A549 (cell line): ENCODE results near the gene C2CD4C. TPM values are rescaled to one million over a fixed set of nuclear protein-coding genes. Genes with fewer than 3 reads are reported as not detected.
A peak's percentile ranks its signal among the peaks of the same experiment; 100 is the strongest.

ENCODE experiments used
- ATAC-seq, 2 experiments: fragments of 200-7000 bp in 1 of 2; fragments of >200 bp in 1 of 2; cut with Nextera tagmentation in 1 of 2; cut with Tn5 transposase in 1 of 2; 3 replicates each; pipeline versions ENCODE4 v1.8.0 to v1.9.1; 2018 to 2020; ENCODE audit warnings: mild to moderate bottlenecking in 1 of 2, moderate library complexity in 1 of 2
- CTCF ChIA-PET: fragments of 300-600 bp; sonication (Branson Sonifier 250); formaldehyde crosslinking; extraction: SDS; loops from one replicate; lab custom pipeline; 2021; ENCODE audit warnings: antibody characterized with exemption, inconsistent platforms; lab: Yijun Ruan, JAX
- POLR2A ChIA-PET: fragments of 350-600 bp; formaldehyde crosslinking; extraction: SDS; loops from one replicate; lab custom pipeline; 2021; ENCODE audit warnings: antibody characterized with exemption, inconsistent platforms; lab: Yijun Ruan, JAX
- DNase-seq, 2 experiments: peaks; one replicate each; pipeline versions ENCODE4 v3.0.0 to v3.0.0-alpha.2; 2011 to 2016; ENCODE audit warnings: low read depth in 1 of 2, low spot score in 1 of 2
- FAIRE-seq: peaks from 2 replicates; lab custom pipeline; 2011; peaks lifted over from hg19 to GRCh38; lab: Jason Lieb, UNC
- H3K27ac ChIP-seq, 2 experiments: fragments of >200 bp; sonication (Bioruptor Twin); formaldehyde crosslinking; 3 replicates each; pipeline ENCODE4 v1.5.1; 2016 to 2017
- H3K4me1 ChIP-seq: fragments of >200 bp; sonication (Bioruptor Twin); formaldehyde crosslinking; 3 replicates; pipeline ENCODE4 v1.6.1; 2016
- H3K4me2 ChIP-seq: fragments of >200 bp; sonication (Bioruptor Twin); formaldehyde crosslinking; 3 replicates; pipeline ENCODE4 v1.6.1; 2016
- H3K4me3 ChIP-seq: fragments of >200 bp; sonication (Bioruptor Twin); formaldehyde crosslinking; 3 replicates; pipeline ENCODE4 v1.5.1; 2016
- H3K9me3 ChIP-seq: fragments of >200 bp; sonication (Bioruptor Twin); formaldehyde crosslinking; 3 replicates; pipeline ENCODE4 v1.6.1; 2016
- ATOH8 ChIP-seq: fragments of 250-450 bp; sonication (Bioruptor Pico); IDR thresholded peaks from 2 replicates; pipeline ENCODE4 v1.5.0; 2020; ENCODE audit warnings: low read depth, mild to moderate bottlenecking, moderate library complexity
- BCL3 ChIP-seq: fragments of >200 bp; sonication (Bioruptor Twin); formaldehyde crosslinking; IDR thresholded peaks from 3 replicates; pipeline ENCODE4 v1.6.1; 2016
- BHLHE40 ChIP-seq: IDR thresholded peaks from 2 replicates; pipeline ENCODE4 v1.6.1; 2012; ENCODE audit warnings: low read depth, low read length, inconsistent platforms
- CBX8 ChIP-seq: fragments of 200-600 bp; sonication (generic); IDR thresholded peaks from 2 replicates; pipeline ENCODE4 v1.6.1; 2016
- CHD2 ChIP-seq: fragments of 150-350 bp; IDR thresholded peaks from 2 replicates; pipeline ENCODE4 v1.6.1; 2014; ENCODE audit warnings: low read length; ENCODE audit not compliant: partially characterized antibody
- E2F6 ChIP-seq: IDR thresholded peaks from 2 replicates; pipeline ENCODE4 v1.6.1; 2012; ENCODE audit warnings: low read depth, borderline replicate concordance
- EHF ChIP-seq: fragments of 250-450 bp; sonication (Bioruptor Pico); IDR thresholded peaks from 2 replicates; pipeline ENCODE4 v1.5.0; 2020; ENCODE audit warnings: mild to moderate bottlenecking
- EHMT2 ChIP-seq: fragments of 200-600 bp; sonication (generic); IDR thresholded peaks from 2 replicates; pipeline ENCODE4 v1.6.1; 2016; ENCODE audit warnings: antibody characterized with exemption, low read depth, mild to moderate bottlenecking, moderate library complexity
- ELK1 ChIP-seq: fragments of 150-350 bp; IDR thresholded peaks from 2 replicates; pipeline ENCODE4 v1.6.1; 2014; ENCODE audit warnings: low read depth, mild to moderate bottlenecking, low read length
- ESRRA ChIP-seq: fragments of 150-350 bp; IDR thresholded peaks from 2 replicates; pipeline ENCODE4 v1.6.1; 2014; ENCODE audit warnings: mild to moderate bottlenecking, low read length, borderline replicate concordance
- FOXS1 ChIP-seq: fragments of 250-450 bp; sonication (Bioruptor Pico); IDR thresholded peaks from 2 replicates; pipeline ENCODE4 v1.5.0; 2020; ENCODE audit warnings: mild to moderate bottlenecking, moderate library complexity
- HDAC2 ChIP-seq: fragments of 200-600 bp; sonication (generic); IDR thresholded peaks from 2 replicates; pipeline ENCODE4 v1.6.1; 2016
- HOXB5 ChIP-seq: fragments of 250-450 bp; sonication (Bioruptor Pico); IDR thresholded peaks from 2 replicates; pipeline ENCODE4 v1.5.0; 2020; ENCODE audit warnings: mild to moderate bottlenecking, moderate library complexity
- KDM1A ChIP-seq: fragments of 200-600 bp; sonication (generic); IDR thresholded peaks from 2 replicates; pipeline ENCODE4 v1.6.1; 2016; ENCODE audit warnings: low read depth, mild to moderate bottlenecking
- KDM5A ChIP-seq: fragments of 200-600 bp; sonication (generic); IDR thresholded peaks from 2 replicates; pipeline ENCODE4 v1.6.1; 2016; ENCODE audit warnings: antibody characterized with exemption, mild to moderate bottlenecking
- MAZ ChIP-seq: fragments of 150-350 bp; IDR thresholded peaks from 2 replicates; pipeline ENCODE4 v1.6.1; 2014; ENCODE audit warnings: antibody characterized with exemption, low read depth, low read length, borderline replicate concordance
- MYC ChIP-seq: IDR thresholded peaks from 2 replicates; pipeline ENCODE4 v1.6.1; 2012; ENCODE audit warnings: mild to moderate bottlenecking, inconsistent platforms, low read length, improper control_type of control experiment, borderline replicate concordance
- PHF8 ChIP-seq: fragments of 200-600 bp; sonication (generic); IDR thresholded peaks from 2 replicates; pipeline ENCODE4 v1.6.1; 2016; ENCODE audit warnings: low read depth, mild to moderate bottlenecking, antibody characterized with exemption, moderate library complexity, borderline replicate concordance
- POLR2AphosphoS2 ChIP-seq: conservative IDR thresholded peaks from 2 replicates; pipeline ENCODE4 v1.6.1; 2012; ENCODE audit warnings: low read length, improper control_type of control experiment, inconsistent platforms
- REST ChIP-seq: fragments of 200-600 bp; sonication (generic); IDR thresholded peaks from 2 replicates; pipeline ENCODE4 v1.6.1; 2016; ENCODE audit warnings: antibody characterized with exemption, mild to moderate bottlenecking, moderate library complexity
- TFCP2L1 ChIP-seq: fragments of 250-450 bp; sonication (Bioruptor Pico); IDR thresholded peaks from 2 replicates; pipeline ENCODE4 v1.5.0; 2021; ENCODE audit warnings: mild to moderate bottlenecking
- ZFP36 ChIP-seq: fragments of 450-650 bp; IDR thresholded peaks from 2 replicates; pipeline ENCODE4 v1.6.1; 2014; ENCODE audit warnings: borderline replicate concordance; ENCODE audit not compliant: partially characterized antibody
- ZNF302 ChIP-seq: fragments of 250-450 bp; sonication (Bioruptor Pico); IDR thresholded peaks from 2 replicates; pipeline ENCODE4 v1.9.0; 2021; ENCODE audit warnings: inconsistent platforms, mild to moderate bottlenecking, moderate library complexity
- WGBS: methylation state at CpG from one replicate; pipeline ENCODE4 v1.1.6; 2017; ENCODE audit errors: missing lambda C conversion rate; 5-methylcytosine and 5-hydroxymethylcytosine counted together
- polyA plus RNA-seq, 4 experiments: library from polyadenylated mRNA; depleted of rRNA in 3 of 4; stranded (reverse); fragments of >200 nt; fragmentation: RNase III in 1 of 4; extraction: RNeasy Plus Mini Kit Qiagen cat#74134 plus additional on column Dnase treatment in 1 of 4; gene quantifications; 2 replicates in 3 of 4; 3 replicates in 1 of 4; pipeline ENCODE4 v1.2.3, GENCODE V29; 2011 to 2017

C2CD4C gene
- polyA plus RNA-seq, 2 of the 4 experiments (the other 2 are of a cell fraction), result 0.21 to 0.71 TPM

GRCh38 chr19:406135-406781 is 2.7 kb downstream of the C2CD4C start:
- ATAC-seq (no peak; a peak in 1 of 6 replicates), FAIRE-seq (no peak), DNase-seq (no peak)
- Histone ChIP-seq H3K27ac (no peak overlapping the region), H3K9me3 (no peaks in the 10 kb centered on the region), H3K4me1 (peaks cover 8% of the 10 kb centered on the region; the same call in 1 of the 3 replicates), H3K4me3 (no peak overlapping the region), H3K4me2 (no peak overlapping the region)
- ChIA-PET POLR2A (no interaction called here), CTCF (no interaction called here)
- no peak for TF ChIP-seq POLR2AphosphoS2
- no peak for TF ChIP-seq HOXB5 (CRISPR knock-in tag)
- no peak for TF ChIP-seq ZFP36
- no peak for TF ChIP-seq ATOH8 (CRISPR knock-in tag)
- TF ChIP-seq PHF8, result no peak
- TF ChIP-seq MAZ, result no peak
- TF ChIP-seq KDM1A, result no peak
- TF ChIP-seq BCL3, result no peak
- no CpG with 5 or more reads among the region's 41 CpGs for WGBS

GRCh38 chr19:405121-405965 is 3.6 kb downstream of the C2CD4C start:
- TF ChIP-seq EHF (CRISPR knock-in tag), result no peak
- TF ChIP-seq CBX8, result no peak
- no peak for TF ChIP-seq E2F6
- no peak for TF ChIP-seq MYC
- no peak for TF ChIP-seq CHD2
- TF ChIP-seq TFCP2L1 (CRISPR knock-in tag), result no peak
- no peak for TF ChIP-seq ZNF302 (CRISPR knock-in tag)
- peaks cover 8% of the 10 kb centered on the region; the same call in 1 of the 3 replicates for H3K4me1 ChIP-seq
- FAIRE-seq (no peak), DNase-seq (no peak), ATAC-seq (peak in 1 of 2 experiments; percentile 66; a peak in 3 of 6 replicates)
- H3K4me2 ChIP-seq, result peak overlapping the region; percentile 30; the same call in 2 of the 3 replicates
- 36% methylated on average over 23 of the region's 29 CpGs for WGBS
- no peaks in the 10 kb centered on the region for H3K9me3 ChIP-seq
- no peak overlapping the region for H3K27ac ChIP-seq
- no peak overlapping the region for H3K4me3 ChIP-seq
- CTCF ChIA-PET, result no interaction called here
- POLR2A ChIA-PET, result no interaction called here

GRCh38 chr19:403221-404027 is 5.5 kb downstream of the C2CD4C start:
- ChIA-PET CTCF (no interaction called here), POLR2A (no interaction called here)
- peaks cover 5% of the 10 kb centered on the region; the same call in 1 of the 3 replicates for H3K4me1 ChIP-seq
- H3K4me3 ChIP-seq, result no peak overlapping the region
- no peak for FAIRE-seq
- peak in 1 of 2 experiments; percentile 16 for DNase-seq
- H3K9me3 ChIP-seq, result no peaks in the 10 kb centered on the region
- H3K27ac ChIP-seq, result no peak overlapping the region
- no peak for ATAC-seq
- WGBS, result 49% methylated on average over 7 of the region's 38 CpGs
- H3K4me2 ChIP-seq, result no peak overlapping the region
- no peak for TF ChIP-seq ZFP36
- no peak for TF ChIP-seq PHF8
- no peak for TF ChIP-seq ESRRA
- TF ChIP-seq HDAC2, result no peak
- no peak for TF ChIP-seq REST
- no peak for TF ChIP-seq FOXS1 (CRISPR knock-in tag)
- TF ChIP-seq KDM5A, result no peak
- TF ChIP-seq ELK1, result no peak
- TF ChIP-seq BHLHE40, result no peak
- TF ChIP-seq EHMT2, result no peak
